ENCODE results near the gene PTPN23. TPM values are rescaled to one million over a fixed set of nuclear protein-coding genes. Genes with fewer than 3 reads are reported as not detected.

The PTPN23 gene
- total and polyA plus RNA-seq, 2 donors from 2014 or later = 12.6 to 48.5 TPM

DNA sequence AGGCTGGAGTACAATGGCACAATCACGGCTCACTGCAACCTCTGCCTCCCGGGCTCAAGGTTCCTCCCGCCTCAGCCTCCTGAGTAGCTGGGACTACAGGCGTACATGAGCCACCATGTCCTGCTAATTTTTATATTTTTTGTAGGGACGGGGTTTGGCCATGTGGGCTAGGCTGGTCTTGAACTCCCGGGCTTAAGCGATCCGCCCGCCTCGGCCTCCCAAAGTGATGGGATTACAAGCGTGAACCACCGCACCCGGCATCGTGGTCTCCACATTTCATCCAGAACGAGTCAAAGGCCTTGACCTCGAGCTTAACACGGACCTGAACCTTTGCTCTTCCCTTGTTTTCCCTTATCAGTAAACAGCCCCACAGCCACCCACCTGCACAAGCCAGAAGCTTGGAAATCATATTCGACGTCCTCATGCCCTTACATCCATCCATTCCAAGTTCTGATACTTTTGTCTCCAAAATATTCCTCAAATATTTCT lies 1.4 kb upstream of the PTPN23 start:
- H3K9me3 ChIP-seq (ENCODE audit: control insufficient read depth in 2 of 3, insufficient read depth in 1 of 3, low read length in 3 of 3) = no peaks in the 10 kb centered on the region
- H3K27me3 ChIP-seq (ENCODE audit: control insufficient read depth, insufficient read depth, low read length) = no peaks in the 10 kb centered on the region
- H3K4me3 ChIP-seq (ENCODE audit: low read length in 3 of 3) = peak overlapping the region; percentile 85 to 93 (median 87)
- no peak for FAIRE-seq
- no peak overlapping the region for H3K27ac ChIP-seq (ENCODE audit: low read depth in 2 of 2, low read length in 2 of 2)
- TF ChIP-seq, protein P1, sequence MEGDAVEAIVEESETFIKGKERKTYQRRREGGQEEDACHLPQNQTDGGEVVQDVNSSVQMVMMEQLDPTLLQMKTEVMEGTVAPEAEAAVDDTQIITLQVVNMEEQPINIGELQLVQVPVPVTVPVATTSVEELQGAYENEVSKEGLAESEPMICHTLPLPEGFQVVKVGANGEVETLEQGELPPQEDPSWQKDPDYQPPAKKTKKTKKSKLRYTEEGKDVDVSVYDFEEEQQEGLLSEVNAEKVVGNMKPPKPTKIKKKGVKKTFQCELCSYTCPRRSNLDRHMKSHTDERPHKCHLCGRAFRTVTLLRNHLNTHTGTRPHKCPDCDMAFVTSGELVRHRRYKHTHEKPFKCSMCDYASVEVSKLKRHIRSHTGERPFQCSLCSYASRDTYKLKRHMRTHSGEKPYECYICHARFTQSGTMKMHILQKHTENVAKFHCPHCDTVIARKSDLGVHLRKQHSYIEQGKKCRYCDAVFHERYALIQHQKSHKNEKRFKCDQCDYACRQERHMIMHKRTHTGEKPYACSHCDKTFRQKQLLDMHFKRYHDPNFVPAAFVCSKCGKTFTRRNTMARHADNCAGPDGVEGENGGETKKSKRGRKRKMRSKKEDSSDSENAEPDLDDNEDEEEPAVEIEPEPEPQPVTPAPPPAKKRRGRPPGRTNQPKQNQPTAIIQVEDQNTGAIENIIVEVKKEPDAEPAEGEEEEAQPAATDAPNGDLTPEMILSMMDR (IDR thresholded peaks at IDR 0.05; ENCODE audit: borderline replicate concordance, extremely low read depth, insufficient read depth) = no peak
- peak in 1 of 5 donors; percentile 13 for DNase-seq
- intact Hi-C loops (cut with DNase I) = no loop called here
- peak overlapping the region; percentile 70 to 100 (median 93) for H3K9ac ChIP-seq (ENCODE audit: low read length in 3 of 3)
- no peaks in the 10 kb centered on the region for H3K36me3 ChIP-seq (ENCODE audit: control insufficient read depth in 2 of 3, insufficient read depth in 3 of 3, low read length in 3 of 3)
- peaks cover 0 to 15% (median 3%) of the 10 kb centered on the region in 3 donors for H3K4me1 ChIP-seq (ENCODE audit: control insufficient read depth in 2 of 3, insufficient read depth in 2 of 3, low read depth in 1 of 3, low read length in 3 of 3)

DNA sequence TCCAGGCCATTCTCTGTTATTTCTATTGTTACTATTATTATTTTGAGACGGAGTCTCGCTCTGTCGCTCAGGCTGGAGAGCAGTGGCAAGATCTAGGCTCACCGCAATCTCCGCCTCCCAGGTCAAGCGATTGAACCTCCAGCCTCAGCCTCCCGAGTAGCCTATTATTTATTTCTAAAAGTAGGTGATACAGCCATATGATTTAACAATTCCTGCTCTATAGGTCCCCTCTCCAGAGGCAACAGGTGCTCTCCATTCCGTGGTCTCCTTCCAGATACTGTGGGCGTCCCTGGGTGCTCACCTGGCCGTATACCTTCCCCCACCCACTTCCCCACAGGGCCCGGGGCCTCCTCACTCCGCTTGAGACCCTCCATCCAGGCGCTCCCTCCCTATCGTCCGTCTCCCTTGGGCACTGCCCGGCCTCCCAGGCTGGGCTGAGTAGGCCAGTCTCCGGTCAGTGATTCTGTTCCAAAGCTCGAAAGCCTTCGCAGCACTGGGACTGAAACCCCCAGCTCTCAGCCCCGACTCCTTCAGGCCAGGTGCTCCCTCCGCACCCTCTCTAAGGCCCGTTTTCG lies 708 bp upstream of the PTPN23 start:
- FAIRE-seq (no peak), DNase-seq (no peak)
- Histone ChIP-seq H3K4me3 (ENCODE audit: low read length in 3 of 3) (peak overlapping the region; percentile 85 to 93 (median 87)), H3K4me1 (ENCODE audit: control insufficient read depth in 2 of 3, insufficient read depth in 2 of 3, low read depth in 1 of 3, low read length in 3 of 3) (peaks cover 0 to 15% (median 3%) of the 10 kb centered on the region in 3 donors), H3K36me3 (ENCODE audit: control insufficient read depth in 2 of 3, insufficient read depth in 3 of 3, low read length in 3 of 3) (no peaks in the 10 kb centered on the region), H3K9me3 (ENCODE audit: control insufficient read depth in 2 of 3, insufficient read depth in 1 of 3, low read length in 3 of 3) (no peaks in the 10 kb centered on the region), H3K27ac (ENCODE audit: low read depth in 2 of 2, low read length in 2 of 2) (peak overlapping the region; percentile 96 to 98), H3K9ac (ENCODE audit: low read length in 3 of 3) (peak overlapping the region; percentile 70 to 100 (median 93)), H3K27me3 (ENCODE audit: control insufficient read depth, insufficient read depth, low read length) (no peaks in the 10 kb centered on the region)
- intact Hi-C loops (cut with DNase I) = no loop called here
- TF ChIP-seq, protein P1 (IDR thresholded peaks at IDR 0.05; ENCODE audit: borderline replicate concordance, extremely low read depth, insufficient read depth) = no peak

DNA sequence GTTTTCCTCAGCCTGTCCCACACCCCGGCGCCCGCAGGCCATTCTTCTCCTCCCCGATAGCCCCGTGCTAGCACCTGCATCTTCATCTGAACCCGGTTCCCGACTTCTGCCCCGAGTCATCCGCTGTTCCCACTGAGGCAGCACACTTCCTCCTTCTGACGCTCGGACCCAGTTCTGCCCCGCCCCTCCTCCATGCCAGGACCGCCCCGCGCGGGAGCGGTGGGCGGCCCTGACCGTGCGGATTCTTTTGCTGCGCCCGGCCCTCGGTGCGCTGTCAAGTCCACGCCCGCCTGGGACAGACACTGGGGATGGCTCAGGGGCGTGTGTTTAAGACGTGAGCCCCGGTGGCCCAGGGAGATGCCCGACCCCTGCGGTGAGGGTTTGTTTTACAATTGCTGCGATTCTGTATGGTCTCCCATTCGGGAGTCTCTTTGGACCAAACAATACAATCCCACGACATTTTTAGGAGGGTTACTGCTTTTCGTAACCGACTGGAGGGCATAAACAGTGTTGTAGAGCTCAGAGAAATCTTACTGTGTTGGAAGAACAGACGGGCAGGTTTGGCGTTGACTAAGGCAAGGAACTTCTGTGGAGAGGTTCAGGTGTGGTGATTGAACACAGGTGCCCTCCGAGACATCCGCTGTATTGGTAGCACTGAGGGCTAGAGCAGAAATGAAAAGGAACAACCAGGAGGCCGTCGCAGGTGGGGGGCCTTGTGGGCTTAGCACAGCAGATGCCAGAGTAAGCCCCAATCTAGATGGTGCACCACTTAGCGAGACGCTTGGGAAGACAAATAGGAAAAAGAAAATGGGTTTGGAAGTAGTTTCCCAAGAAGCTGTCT lies 716 bp downstream of the PTPN23 start:
- peak; percentile 91 to 96 (median 94) for DNase-seq
- FAIRE-seq = no peak
- H3K4me1 ChIP-seq (ENCODE audit: control insufficient read depth in 2 of 3, insufficient read depth in 2 of 3, low read depth in 1 of 3, low read length in 3 of 3) = peaks cover 0 to 21% (median 3%) of the 10 kb centered on the region in 3 donors

More for the DNA sequence above, 716 bp downstream of the PTPN23 start:
- Histone ChIP-seq H3K27ac (ENCODE audit: low read depth in 2 of 2, low read length in 2 of 2) (peak overlapping the region; percentile 93 to 98), H3K9me3 (ENCODE audit: control insufficient read depth in 2 of 3, insufficient read depth in 1 of 3, low read length in 3 of 3) (no peaks in the 10 kb centered on the region), H3K27me3 (ENCODE audit: control insufficient read depth, insufficient read depth, low read length) (no peaks in the 10 kb centered on the region), H3K9ac (ENCODE audit: low read length in 3 of 3) (peak overlapping the region; percentile 56 to 90 (median 57)), H3K36me3 (ENCODE audit: control insufficient read depth in 2 of 3, insufficient read depth in 3 of 3, low read length in 3 of 3) (no peaks in the 10 kb centered on the region), H3K4me3 (ENCODE audit: low read length in 3 of 3) (peak overlapping the region; percentile 80 to 93 (median 85))
- intact Hi-C loops (cut with DNase I) = no loop called here
- TF ChIP-seq, protein P1 (IDR thresholded peaks at IDR 0.05; ENCODE audit: borderline replicate concordance, extremely low read depth, insufficient read depth) = no peak
